GM21576 (cell line): ENCODE results near the gene SYPL1.

Source experiments
- ATAC-seq: cut with Tn5 transposase; IDR thresholded peaks from one replicate; pipeline ENCODE4 v1.9.1; 2021; ENCODE audit warnings: mild to moderate bottlenecking, moderate library complexity; ENCODE audit not compliant: unreplicated experiment

Gene SYPL1

DNA sequence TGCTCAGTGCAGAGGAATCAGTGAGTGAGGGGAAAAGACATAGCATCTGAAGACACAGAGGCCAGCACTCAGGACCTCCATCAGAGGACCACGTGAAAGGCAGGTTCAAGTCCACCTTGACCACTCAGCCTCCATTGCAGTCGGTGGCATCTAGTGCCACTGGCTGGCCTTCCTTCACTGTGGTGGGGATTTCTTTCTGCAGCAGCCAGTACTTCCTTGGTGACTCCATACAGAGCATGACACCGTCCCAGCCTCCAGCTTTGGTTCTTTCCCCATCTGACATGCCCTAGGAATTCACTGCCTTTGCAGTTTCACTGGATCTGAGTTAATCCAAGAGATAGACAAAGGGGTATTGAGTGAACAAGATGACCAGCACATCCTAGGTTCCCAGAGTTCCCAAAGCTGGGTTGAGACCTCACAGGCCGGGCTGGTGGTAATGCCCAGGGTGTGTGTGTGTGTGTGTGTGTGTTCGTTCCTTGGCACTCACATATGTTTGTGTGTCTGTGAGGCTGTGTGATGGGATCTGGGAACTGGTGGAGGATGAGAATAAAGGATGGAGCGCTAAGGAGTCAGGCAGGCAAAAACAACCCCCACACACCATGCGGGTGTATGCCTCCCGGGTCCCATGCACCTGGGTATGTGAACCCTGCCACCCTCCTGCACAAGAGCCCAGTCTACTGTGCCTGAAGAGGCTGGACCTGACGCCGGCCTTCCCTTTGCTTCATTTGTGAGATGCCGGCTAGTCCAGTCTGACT, 57.8 kb downstream of the SYPL1 start:
- no peak for ATAC-seq

DNA sequence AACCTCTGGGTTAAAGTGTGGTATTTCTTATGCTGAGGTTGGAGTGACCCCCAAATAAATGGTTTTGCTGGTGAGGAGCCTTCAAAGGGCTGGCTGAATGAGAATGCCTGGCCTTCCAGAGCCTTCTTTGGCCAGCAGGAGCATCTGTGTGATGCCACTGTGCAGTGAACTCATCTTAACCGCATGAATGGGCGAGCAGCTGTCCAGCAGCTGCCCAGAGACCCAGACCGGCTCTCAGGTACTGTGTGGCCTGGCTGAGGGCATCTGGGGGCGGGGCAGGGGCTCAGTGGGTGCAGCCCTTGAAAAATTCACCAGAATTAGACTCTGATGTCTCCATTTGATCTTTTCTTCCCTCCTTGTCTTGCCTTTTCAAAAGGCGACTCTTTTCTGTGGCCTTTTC, 59.0 kb downstream of the SYPL1 start:
- ATAC-seq = no peak

DNA sequence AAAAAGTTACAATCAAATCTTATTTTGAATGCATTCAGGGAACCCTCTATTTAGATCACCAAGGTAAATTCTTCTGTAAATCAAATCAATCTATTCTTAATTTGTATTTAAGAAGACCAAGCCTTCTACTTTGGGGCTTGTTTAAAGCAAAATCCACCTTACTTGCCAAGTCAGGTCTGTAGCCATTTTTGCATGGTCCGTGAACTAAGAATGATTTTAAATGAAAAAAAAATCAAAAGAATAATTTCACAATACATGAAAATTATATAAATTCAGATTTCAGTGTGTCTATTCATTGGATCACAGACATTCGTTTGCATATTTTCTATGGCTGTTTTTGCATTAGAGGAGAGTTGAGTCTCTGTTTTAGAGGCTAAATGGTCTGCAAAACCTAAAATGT, 59.4 kb downstream of the SYPL1 start:
- ATAC-seq = no peak

DNA sequence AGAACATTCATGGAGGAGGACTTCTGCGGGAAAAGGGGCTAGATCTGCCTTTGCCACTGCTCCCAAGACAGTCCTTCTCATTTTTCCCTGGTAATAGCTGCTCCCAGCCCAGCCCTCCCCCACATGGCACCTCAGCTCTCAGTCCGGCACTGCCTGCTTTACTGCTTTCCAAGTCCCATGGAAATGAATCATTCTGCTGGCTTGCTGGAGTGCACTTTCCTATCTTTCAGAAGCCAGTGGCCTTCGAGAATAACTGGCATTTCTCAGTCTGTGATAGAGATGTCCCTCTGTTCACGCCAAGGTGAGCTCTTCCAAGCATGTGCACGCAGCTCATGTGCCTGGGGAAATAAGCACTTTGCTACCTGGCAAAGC, 61.4 kb downstream of the SYPL1 start:
- ATAC-seq = no peak

DNA sequence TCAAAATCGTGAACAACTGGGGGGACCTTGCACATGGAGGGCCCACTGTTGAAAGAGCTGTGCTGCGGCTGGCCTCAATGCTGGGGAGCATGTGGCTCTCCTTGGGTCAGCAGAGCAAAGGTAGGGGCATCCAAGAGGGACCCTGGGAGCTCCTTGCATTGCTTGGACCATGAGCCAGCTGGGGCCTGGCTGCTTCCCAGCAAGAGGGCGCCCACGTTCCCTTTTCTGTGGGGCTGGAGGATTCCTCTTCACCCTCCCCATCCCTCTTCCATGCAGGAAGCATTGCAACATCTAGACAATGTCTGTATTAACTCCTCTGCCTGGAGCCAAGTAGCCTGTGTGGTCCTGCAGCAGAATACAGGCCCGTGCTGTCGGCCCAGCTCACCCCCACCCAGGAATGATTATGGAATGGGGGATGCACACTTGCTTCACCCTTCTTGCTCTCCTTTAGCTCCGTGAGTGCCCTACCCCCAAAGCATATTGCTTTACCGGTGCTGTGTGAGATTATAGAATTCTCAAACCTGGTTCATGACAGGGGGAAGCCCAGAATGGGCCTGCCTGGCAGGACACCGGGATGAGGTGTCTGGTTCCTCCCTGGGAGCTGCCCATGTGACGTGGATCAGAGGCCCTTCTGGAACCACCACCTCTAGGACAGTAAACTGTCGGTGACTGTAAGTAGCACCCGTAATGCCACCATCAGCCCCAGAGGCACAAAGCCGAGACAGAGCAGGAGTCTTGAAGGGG, 61.9 kb downstream of the SYPL1 start:
- no peak for ATAC-seq

DNA sequence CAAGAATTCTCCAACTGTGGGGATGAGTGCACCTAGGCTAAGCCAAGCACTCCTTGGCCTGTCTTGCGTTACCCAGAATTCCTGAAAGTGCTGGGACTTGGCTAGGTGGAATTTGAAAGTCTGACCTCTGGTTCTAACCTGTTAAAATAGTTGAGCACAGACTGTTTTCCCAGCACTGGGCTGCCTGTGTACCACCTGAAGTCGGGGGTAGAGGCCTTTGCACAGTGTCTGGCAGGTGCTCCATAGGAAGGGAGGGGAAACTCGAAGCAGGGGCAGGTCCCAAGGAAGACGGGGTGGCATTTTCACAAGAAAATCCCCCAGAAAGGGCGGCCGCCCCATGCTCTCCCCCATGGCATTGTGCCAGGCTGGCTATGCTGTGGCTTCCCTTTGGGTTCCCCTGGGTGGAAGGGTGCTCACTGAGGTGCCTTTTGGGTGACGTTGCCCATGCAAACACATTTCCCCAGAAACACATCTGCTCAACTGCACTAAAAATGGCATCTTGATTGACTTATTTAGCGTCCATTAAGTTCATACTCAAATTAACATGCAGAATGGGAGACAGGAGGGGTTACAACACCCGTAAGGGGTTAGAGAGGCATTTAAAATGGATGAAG, 62.9 kb downstream of the SYPL1 start:
- no peak for ATAC-seq

DNA sequence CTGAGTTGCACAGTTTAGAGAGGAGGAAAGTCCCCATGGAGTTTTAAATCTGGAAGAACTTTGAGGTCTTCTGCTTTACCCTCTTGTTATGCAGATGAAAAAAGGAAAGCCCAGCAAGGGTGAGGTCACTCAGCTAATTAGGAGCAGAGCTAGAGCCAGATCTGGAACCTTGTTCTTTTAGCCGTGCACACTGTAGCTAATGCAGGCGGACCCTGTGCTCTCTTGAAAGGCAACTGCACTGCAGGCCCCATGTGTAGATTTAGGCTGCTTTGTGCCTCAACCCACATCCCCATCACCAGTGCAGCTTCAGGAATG, 63.4 kb downstream of the SYPL1 start:
- ATAC-seq = no peak

DNA sequence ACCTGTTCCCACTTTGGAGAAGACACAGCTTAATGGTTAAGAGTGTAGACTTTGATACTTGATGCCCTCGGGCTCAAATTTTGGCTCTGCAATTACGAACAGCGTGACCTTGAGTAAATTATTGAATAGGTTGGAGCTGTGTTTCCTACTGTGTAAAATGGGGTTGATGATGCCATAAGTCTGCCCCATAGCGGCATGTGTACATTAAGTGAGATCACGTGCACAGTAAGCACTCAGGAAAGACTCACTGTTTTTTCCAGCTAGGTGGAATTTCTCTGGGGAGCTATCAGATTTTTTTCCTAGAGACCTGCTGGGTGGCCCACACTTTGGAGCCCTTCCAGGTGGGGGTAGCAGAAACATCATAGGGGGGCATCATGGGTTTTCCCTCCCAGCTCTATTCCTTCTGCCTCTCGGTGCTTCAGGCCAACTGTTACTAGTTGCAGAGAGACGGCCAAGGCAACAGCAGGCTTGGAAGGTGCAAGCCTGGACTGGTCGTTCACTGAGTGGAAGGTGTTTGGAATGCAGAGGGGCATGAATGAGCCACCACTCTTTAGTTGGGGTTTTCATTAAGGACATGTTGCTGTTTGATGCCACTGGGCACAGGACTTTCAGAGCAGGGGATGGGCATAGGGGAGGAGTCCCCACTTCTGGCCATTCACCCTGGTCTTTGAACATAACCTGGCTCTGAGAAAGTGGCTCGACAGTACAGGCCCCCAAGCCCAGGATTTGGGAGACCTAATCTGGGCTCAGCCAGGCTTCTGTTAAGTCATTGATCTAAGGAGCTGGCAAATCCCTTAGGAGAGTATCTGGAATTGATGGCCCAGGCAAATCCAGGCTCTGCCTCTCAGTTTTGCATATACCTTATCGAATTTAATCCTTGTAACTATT, 64.0 kb downstream of the SYPL1 start:
- no peak for ATAC-seq

DNA sequence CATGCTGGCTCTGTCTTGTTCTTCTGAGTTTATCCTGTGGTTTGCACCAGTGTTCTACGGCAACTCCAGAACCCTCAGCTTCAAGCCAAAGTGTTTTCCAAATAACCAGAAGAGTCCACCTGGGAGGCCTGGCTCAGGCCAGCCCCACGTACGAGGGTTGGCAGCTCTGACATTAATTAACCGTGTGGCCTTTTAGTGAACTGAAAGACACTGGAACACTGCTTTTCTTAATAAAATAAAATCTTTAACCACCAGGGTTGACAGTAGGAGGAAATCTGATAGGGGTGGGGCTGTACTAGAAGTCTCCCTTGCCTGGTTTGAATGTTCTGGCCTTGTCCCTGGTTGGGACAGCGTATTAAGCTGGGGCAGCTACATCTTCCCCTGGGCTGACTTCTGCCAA, 64.9 kb downstream of the SYPL1 start:
- no peak for ATAC-seq

DNA sequence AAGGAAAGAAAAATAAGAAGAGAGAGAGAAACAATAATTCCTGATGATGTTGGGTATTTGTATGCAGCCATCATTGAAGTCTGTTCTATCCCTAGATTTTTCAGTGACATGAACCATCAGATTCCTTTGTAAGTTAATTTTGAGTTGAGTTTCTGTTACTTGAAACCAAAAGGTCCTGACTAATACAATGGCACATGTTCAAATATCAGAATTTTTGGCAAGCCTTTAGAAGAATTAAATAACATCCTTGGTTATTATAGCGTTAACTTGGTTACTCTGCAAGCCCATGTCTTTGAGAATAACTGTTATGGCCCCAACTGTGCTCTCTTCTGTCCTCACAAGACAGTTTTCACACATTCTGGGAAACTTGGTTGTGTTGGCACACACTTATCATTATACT, 66.5 kb downstream of the SYPL1 start:
- no peak for ATAC-seq

DNA sequence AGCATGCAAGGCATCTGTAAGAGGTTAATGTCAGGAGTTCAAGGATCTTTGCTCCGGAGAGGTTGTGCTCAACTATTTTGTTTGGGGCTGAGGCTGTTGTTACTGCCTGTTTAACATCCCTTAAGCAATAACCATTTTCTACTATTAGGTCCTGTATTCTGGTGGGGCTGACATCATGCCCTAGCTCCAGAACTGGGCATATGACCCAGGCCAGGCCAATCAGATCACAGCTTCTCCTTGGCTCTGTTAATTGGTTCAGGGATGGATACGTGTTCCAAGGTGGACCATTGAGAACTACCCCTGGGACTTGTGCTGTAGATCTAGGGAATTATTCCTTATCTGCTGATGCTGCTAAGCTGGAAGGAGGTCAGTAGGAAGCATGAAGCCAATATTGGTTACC, 67.0 kb downstream of the SYPL1 start:
- ATAC-seq = no peak

DNA sequence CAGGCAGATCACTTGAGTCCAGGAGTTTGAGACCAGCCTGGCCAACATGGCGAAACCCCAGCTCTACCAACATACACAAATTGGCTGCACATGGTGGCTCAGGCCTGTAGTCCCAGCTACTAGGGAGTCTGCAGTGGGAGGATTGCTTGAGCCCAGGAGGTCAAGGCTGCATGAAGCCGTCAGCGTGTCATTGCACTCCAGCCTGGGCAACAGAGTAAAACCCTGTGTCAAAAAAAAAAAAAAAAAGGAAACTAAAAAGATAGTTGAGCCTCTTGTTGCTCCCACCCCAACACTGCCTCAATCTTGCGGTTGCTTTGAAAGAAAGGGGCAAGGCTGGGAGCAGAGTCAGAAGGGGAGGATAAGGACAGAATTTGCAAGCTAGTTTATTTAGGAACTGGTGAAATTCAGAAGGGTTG, 69.9 kb downstream of the SYPL1 start:
- ATAC-seq = no peak

DNA sequence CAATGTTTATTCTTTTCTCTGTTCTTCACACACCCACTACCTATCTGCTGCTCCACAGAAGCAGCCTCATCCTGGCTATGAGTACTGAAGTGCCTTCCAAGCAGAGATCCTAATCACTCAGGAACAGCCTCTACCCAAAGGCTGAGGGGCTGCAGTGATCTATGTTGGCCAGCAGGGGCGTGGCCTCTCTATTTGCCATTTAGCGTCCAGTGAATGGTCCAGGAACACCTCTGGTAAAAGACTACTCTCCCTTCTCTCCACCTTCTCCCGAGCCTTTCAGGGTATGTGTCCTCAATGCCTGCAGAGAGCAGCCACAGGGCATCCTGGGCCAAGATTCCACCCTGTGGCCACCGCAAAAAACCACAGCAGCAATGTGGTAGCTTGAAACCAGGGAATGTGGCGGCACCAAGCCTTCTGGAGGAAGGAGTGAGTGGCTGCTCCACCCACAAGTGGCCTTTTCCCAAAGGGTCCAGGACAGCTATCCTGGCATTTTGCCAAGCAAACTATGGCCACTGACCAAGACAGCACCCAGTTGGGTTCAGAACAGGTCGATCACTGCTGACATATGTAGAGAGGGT, 70.9 kb downstream of the SYPL1 start:
- no peak for ATAC-seq
